Cardiac muscle cell (in vitro differentiated cells and primary cell): Measurements from ENCODE around the gene SNX13. TPM values are rescaled to one million over a fixed set of nuclear protein-coding genes. Genes with fewer than 3 reads are reported as not detected.
A peak's percentile ranks its signal among the peaks of the same experiment; 100 is the strongest.

Experiments used
- DNase-seq, 2 donors: peaks; one replicate each; pipeline versions ENCODE4 v3.0.0 to v3.0.0-alpha.2; 2010 to 2017; ENCODE audit warnings: low read depth in 1 of 2, low spot score in 1 of 2
- H3K27ac ChIP-seq: fragments of 200-600 bp; sonication (generic); 2 replicates; pipeline ENCODE4 v1.5.1; 2016
- H3K27me3 ChIP-seq: fragments of 200-600 bp; sonication (generic); 2 replicates; pipeline ENCODE4 v1.6.0; 2016; ENCODE audit warnings: control low read depth
- H3K36me3 ChIP-seq: fragments of 200-600 bp; sonication (generic); 2 replicates; pipeline ENCODE4 v1.5.1; 2016; ENCODE audit warnings: control low read depth
- H3K4me1 ChIP-seq: fragments of 200-600 bp; sonication (generic); 2 replicates; pipeline ENCODE4 v1.8.1; 2017; ENCODE audit warnings: low read depth, mild to moderate bottlenecking, mixed run types
- H3K4me3 ChIP-seq: fragments of 200-600 bp; sonication (generic); 2 replicates; pipeline ENCODE4 v1.5.1; 2016; ENCODE audit warnings: mild to moderate bottlenecking
- H3K9me3 ChIP-seq: fragments of 200-600 bp; sonication (generic); 2 replicates; pipeline ENCODE4 v1.5.1; 2017; ENCODE audit warnings: low read depth, mild to moderate bottlenecking, control low read depth
- polyA plus RNA-seq: library from polyadenylated mRNA; unstranded; fragments of >200 nt; fragmentation: Nextera tagmentation; extraction: Ambion mirVana; gene quantifications from 2 replicates; pipeline ENCODE4 v1.2.1, GENCODE V29; 2016
- total RNA-seq: library from RNA; depleted of rRNA; stranded (reverse); fragments of >200 nt; gene quantifications from 2 replicates; pipeline ENCODE4 v1.2.3, GENCODE V29; 2016
- TF ChIP-seq, protein P1 (sequence below): IDR thresholded peaks from 2 replicates; pipeline ENCODE4 v1.5.1; 2012; ENCODE audit warnings: low read depth, mild to moderate bottlenecking, low read length

Gene SNX13
- total and polyA plus RNA-seq, 2 experiments from 2014 or later = 11.0 to 86.8 TPM

DNA sequence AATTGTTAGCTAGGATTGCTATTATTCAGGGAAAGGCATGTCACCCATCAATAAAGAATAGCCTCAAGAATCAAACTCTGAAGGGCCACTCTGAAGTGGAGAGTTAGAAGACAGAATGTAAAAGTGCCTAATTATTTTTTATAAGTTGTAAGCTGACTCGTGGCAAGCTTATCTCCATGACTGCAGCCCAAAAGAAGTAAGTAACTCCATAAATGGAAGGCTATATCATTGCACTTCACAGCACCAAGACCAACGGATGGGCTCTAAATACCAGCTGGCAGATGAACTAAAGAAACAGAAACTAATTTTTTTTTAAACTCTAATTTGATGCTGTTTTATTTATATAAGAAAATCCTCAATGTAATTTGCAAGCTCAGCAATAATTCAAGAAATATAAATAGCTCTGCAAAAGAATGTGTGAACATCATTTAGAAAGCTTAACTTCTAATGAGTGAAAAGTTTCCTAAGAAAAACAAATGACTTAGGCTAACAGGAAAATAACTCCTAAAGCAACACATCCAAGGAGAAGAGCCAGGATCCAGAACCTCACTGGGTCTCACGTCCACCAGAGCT lies 165.5 kb downstream of the SNX13 start:
- peak in 1 of 2 donors; percentile 25 for DNase-seq
- Histone ChIP-seq H3K9me3 (no peaks in the 10 kb centered on the region), H3K27me3 (no peaks in the 10 kb centered on the region), H3K36me3 (no peaks in the 10 kb centered on the region), H3K27ac (no peak overlapping the region), H3K4me1 (peaks cover 27% of the 10 kb centered on the region), H3K4me3 (no peak overlapping the region)
- TF ChIP-seq, protein P1, sequence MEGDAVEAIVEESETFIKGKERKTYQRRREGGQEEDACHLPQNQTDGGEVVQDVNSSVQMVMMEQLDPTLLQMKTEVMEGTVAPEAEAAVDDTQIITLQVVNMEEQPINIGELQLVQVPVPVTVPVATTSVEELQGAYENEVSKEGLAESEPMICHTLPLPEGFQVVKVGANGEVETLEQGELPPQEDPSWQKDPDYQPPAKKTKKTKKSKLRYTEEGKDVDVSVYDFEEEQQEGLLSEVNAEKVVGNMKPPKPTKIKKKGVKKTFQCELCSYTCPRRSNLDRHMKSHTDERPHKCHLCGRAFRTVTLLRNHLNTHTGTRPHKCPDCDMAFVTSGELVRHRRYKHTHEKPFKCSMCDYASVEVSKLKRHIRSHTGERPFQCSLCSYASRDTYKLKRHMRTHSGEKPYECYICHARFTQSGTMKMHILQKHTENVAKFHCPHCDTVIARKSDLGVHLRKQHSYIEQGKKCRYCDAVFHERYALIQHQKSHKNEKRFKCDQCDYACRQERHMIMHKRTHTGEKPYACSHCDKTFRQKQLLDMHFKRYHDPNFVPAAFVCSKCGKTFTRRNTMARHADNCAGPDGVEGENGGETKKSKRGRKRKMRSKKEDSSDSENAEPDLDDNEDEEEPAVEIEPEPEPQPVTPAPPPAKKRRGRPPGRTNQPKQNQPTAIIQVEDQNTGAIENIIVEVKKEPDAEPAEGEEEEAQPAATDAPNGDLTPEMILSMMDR = no peak

DNA sequence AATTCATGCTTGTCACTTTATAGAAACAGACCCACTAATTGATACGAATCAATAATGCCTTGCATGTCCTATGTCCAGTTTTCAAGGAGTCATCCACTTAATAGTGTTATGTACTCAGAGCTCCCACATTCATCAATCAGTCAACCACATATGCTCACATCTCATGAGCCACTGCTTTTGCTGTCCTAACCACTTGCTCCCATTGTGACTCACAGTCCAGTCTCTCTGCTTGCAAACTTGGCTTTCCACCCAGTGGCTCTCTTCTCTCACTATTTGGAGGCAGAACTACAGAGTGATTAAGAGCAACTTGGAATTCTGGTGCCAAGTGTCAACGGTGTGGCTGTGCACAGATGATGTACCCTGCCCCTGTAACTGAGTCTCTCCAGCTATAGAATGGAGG lies 166.0 kb downstream of the SNX13 start:
- Histone ChIP-seq H3K4me1 (peaks cover 27% of the 10 kb centered on the region), H3K4me3 (no peak overlapping the region), H3K36me3 (no peaks in the 10 kb centered on the region), H3K27me3 (no peaks in the 10 kb centered on the region), H3K9me3 (no peaks in the 10 kb centered on the region), H3K27ac (no peak overlapping the region)
- TF ChIP-seq, protein P1 = no peak
- peak; percentile 22 to 75 for DNase-seq

DNA sequence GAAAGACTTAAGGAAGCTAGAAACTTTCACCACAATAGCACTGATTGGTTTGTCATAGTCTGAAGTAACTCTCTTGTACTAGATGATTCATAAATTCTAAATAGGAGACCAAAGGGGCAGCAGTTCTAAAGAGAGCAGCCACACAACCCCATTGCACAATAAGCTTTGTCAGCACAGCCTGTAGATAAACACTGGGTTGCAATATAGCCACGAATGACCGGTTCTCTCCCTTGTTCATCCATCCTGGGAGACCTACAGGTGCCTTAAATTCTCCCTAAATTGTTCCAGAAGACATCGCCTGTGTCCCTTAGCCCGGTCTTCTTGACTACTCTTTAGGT lies 167.0 kb downstream of the SNX13 start:
- H3K27me3 ChIP-seq = no peaks in the 10 kb centered on the region
- no peaks in the 10 kb centered on the region for H3K36me3 ChIP-seq
- peak in 1 of 2 donors; percentile 92 for DNase-seq
- peak overlapping the region; percentile 28 for H3K27ac ChIP-seq
- TF ChIP-seq, protein P1 = no peak
- H3K9me3 ChIP-seq = no peaks in the 10 kb centered on the region
- H3K4me3 ChIP-seq = no peak overlapping the region
- H3K4me1 ChIP-seq = peaks cover 27% of the 10 kb centered on the region

DNA sequence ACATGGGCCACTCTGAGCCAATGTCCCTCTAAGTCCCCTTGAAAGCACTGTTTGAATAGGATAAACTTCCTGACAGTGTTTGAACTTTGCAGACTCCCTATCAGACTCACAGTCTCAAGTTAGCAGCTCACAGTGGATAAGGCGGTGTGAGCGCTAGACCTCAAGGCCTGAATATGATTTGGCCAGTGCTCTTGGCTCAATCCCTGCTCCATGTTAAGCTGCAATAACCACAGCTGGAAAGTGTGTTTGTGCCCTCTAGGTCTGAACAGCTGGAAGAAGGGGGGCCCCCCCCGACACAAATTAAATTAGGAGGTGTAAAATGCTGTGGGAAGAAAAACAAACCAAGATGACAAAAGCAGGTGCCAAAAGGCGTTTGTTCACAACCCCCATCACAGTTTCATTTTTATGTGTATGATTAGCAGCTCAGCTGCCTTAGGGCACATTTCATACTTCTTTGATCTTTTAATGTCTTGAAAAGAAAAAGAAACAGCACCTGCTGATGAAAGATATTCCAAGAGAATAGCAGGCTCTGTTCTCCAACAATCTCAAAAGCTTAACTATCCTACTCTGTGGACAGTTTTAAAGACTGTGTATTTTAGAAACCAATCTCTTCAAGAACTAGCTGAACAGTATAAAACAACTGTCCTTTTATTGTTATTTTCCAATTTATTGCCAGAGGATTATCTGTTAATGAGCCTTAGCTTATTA lies 167.6 kb downstream of the SNX13 start:
- no peaks in the 10 kb centered on the region for H3K27me3 ChIP-seq
- no peaks in the 10 kb centered on the region for H3K9me3 ChIP-seq
- peaks cover 27% of the 10 kb centered on the region for H3K4me1 ChIP-seq
- TF ChIP-seq, protein P1 = no peak
- no peak overlapping the region for H3K4me3 ChIP-seq
- no peaks in the 10 kb centered on the region for H3K36me3 ChIP-seq
- peak; percentile 25 to 53 for DNase-seq
- H3K27ac ChIP-seq = peak overlapping the region; percentile 28

DNA sequence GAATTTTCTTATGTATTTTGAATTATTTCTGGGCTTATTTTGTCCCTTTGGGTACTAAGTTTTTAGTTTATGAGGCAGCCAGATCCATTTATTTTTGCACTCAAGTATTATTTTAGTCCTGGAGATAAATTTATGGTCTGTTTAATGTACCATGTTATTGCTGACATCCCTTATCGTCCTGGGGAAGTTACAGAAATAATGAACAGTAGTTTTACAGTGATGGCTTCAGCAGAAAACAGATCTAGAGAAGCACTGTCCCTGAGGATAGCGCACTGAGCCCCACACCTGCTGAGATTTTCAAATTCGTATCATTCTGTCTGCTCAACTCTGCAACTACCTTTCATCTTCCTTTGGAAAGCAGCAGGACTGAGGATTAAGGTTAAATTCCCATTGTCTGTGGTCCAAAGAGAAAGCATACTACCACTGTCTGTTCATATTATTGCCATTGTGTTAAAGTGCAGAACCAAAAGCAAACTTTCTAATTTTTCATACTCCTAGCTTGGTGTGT lies 168.3 kb downstream of the SNX13 start:
- Histone ChIP-seq H3K27ac (peak overlapping the region; percentile 28), H3K4me1 (peaks cover 27% of the 10 kb centered on the region), H3K36me3 (no peaks in the 10 kb centered on the region), H3K9me3 (no peaks in the 10 kb centered on the region), H3K4me3 (no peak overlapping the region), H3K27me3 (no peaks in the 10 kb centered on the region)
- TF ChIP-seq, protein P1 = no peak
- DNase-seq = no peak
